Smooth muscle cell (in vitro differentiated cells): ENCODE measurements around the gene TUBGCP3. TPM values are rescaled to one million over a fixed set of nuclear protein-coding genes. Genes with fewer than 3 reads are reported as not detected.

ENCODE experiments used
- DNase-seq: peaks from one replicate; lab custom pipeline; 2025; ENCODE audit not compliant: unreplicated experiment; lab: John Stamatoyannopoulos, UW
- H2AFZ ChIP-seq: fragments of 200-600 bp; sonication (generic); 2 replicates; pipeline ENCODE4 v1.6.0; 2016; ENCODE audit warnings: antibody characterized with exemption, low read depth, mild to moderate bottlenecking
- H3F3A ChIP-seq: fragments of 200-600 bp; sonication (generic); 2 replicates; pipeline ENCODE4 v1.6.0; 2017; ENCODE audit warnings: antibody characterized with exemption, low read depth
- H3K27ac ChIP-seq: fragments of 200-600 bp; sonication (generic); 2 replicates; pipeline ENCODE4 v1.5.1; 2016; ENCODE audit warnings: low read depth, mild to moderate bottlenecking
- H3K27me3 ChIP-seq: fragments of 200-600 bp; sonication (generic); 2 replicates; pipeline ENCODE4 v1.6.1; 2016; ENCODE audit warnings: low read depth, mild to moderate bottlenecking
- H3K36me3 ChIP-seq: fragments of 200-600 bp; sonication (generic); 2 replicates; pipeline ENCODE4 v1.5.1; 2016; ENCODE audit warnings: low read depth
- H3K4me1 ChIP-seq: fragments of 200-600 bp; sonication (generic); 2 replicates; pipeline ENCODE4 v1.5.1; 2016; ENCODE audit warnings: low read depth
- H3K4me2 ChIP-seq: fragments of 200-600 bp; sonication (generic); 2 replicates; pipeline ENCODE4 v1.6.0; 2016; ENCODE audit warnings: mild to moderate bottlenecking
- H3K4me3 ChIP-seq: fragments of 200-600 bp; sonication (generic); 2 replicates; pipeline ENCODE4 v1.5.1; 2016; ENCODE audit warnings: mild to moderate bottlenecking
- H3K79me2 ChIP-seq: fragments of 200-600 bp; sonication (generic); 2 replicates; pipeline ENCODE4 v1.6.0; 2016; ENCODE audit warnings: low read depth, mild to moderate bottlenecking
- H3K9ac ChIP-seq: fragments of 200-600 bp; sonication (generic); 2 replicates; pipeline ENCODE4 v1.6.0; 2016; ENCODE audit warnings: low read depth
- H3K9me3 ChIP-seq: fragments of 200-600 bp; sonication (generic); replicated peaks from 2 replicates; pipeline ENCODE4 v1.5.1; 2016; ENCODE audit warnings: low read depth
- H4K20me1 ChIP-seq: fragments of 200-600 bp; sonication (generic); 2 replicates; pipeline ENCODE4 v1.6.0; 2016; ENCODE audit warnings: low read depth
- WGBS: methylation state at CpG from one replicate; pipeline ENCODE4 v1.1.7; 2016; ENCODE audit warnings: low lambda C conversion rate; 5-methylcytosine and 5-hydroxymethylcytosine counted together
- polyA plus RNA-seq: library from polyadenylated mRNA; unstranded; fragments of >200 nt; fragmentation: Nextera tagmentation; extraction: Ambion mirVana; gene quantifications from 2 replicates; pipeline ENCODE4 v1.2.1, GENCODE V29; 2016
- total RNA-seq: library from RNA; depleted of rRNA; stranded (reverse); fragments of >200 nt; gene quantifications from 2 replicates; pipeline ENCODE4 v1.2.3, GENCODE V29; 2014
- TF ChIP-seq, protein P1 (sequence below): fragments of 200-600 bp; sonication (generic); IDR thresholded peaks from 2 replicates; pipeline ENCODE4 v1.5.1; 2017; ENCODE audit warnings: borderline replicate concordance, mild to moderate bottlenecking, antibody characterized with exemption; ENCODE audit not compliant: insufficient read depth, poor library complexity, severe bottlenecking

The TUBGCP3 gene
- total and polyA plus RNA-seq, 2 experiments from 2014 or later = 9.4 to 12.4 TPM

DNA sequence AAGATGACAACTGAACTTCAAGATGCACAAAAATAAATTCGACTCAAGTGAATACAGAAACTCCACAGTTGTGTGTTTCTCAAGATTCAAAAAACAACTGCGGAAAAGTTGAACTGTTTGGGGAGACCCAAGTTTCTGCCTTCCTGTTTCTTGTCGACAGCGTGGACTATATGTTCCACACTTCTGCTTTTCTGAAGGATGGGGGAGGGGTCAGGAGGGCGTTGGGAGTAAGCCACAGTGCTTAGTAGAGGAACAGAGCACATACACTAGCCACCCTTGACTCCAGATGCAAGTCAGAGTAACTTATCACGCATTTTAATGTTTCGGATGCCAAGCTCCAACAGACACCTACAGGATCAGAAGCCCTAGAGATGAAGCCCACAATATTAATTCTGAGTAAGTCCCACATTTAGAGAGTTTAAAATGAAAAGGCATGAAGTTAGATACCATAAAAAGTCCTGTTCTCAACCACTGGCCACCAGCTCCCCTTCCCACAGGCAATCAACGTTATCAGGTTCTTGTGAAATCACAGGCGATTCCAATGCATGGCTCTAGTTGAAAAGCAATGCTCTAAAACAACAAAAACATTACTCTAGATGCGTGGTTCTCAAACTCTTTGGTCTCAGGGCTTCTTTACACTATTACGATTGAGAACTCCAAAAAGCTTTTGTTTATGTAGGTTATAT, 4.2 kb downstream of the TUBGCP3 start:
- TF ChIP-seq, protein P1, sequence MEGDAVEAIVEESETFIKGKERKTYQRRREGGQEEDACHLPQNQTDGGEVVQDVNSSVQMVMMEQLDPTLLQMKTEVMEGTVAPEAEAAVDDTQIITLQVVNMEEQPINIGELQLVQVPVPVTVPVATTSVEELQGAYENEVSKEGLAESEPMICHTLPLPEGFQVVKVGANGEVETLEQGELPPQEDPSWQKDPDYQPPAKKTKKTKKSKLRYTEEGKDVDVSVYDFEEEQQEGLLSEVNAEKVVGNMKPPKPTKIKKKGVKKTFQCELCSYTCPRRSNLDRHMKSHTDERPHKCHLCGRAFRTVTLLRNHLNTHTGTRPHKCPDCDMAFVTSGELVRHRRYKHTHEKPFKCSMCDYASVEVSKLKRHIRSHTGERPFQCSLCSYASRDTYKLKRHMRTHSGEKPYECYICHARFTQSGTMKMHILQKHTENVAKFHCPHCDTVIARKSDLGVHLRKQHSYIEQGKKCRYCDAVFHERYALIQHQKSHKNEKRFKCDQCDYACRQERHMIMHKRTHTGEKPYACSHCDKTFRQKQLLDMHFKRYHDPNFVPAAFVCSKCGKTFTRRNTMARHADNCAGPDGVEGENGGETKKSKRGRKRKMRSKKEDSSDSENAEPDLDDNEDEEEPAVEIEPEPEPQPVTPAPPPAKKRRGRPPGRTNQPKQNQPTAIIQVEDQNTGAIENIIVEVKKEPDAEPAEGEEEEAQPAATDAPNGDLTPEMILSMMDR = no peak
- Histone ChIP-seq H3K27ac (no peak overlapping the region), H2AFZ (no peak overlapping the region), H3K79me2 (peaks cover 65% of the 10 kb centered on the region), H3K9ac (no peak overlapping the region), H3K9me3 (no peaks in the 10 kb centered on the region), H3K4me2 (no peak overlapping the region), H3K27me3 (no peaks in the 10 kb centered on the region), H3F3A (peaks cover 19% of the 10 kb centered on the region), H4K20me1 (peaks cover 20% of the 10 kb centered on the region), H3K4me1 (peaks cover 13% of the 10 kb centered on the region), H3K4me3 (no peak overlapping the region), H3K36me3 (no peaks in the 10 kb centered on the region)
- WGBS = 89% methylated on average over 11 of the region's 11 CpGs
- no peak for DNase-seq

GRCh38 chr13:112582263-112582662, 5.7 kb downstream of the TUBGCP3 start:
- Histone ChIP-seq H3K27ac (no peak overlapping the region), H3K4me1 (peaks cover 7% of the 10 kb centered on the region), H3K36me3 (no peaks in the 10 kb centered on the region), H3K4me3 (no peak overlapping the region), H3K4me2 (no peak overlapping the region), H2AFZ (no peak overlapping the region), H3K27me3 (no peaks in the 10 kb centered on the region), H4K20me1 (peaks cover 20% of the 10 kb centered on the region), H3K9ac (no peak overlapping the region), H3F3A (peaks cover 8% of the 10 kb centered on the region), H3K79me2 (peaks cover 75% of the 10 kb centered on the region), H3K9me3 (no peaks in the 10 kb centered on the region)
- TF ChIP-seq, protein P1 = no peak
- 95% methylated on average over 9 of the region's 9 CpGs for WGBS
- DNase-seq = no peak

GRCh38 chr13:112580912-112581311, 7.0 kb downstream of the TUBGCP3 start:
- DNase-seq = no peak
- WGBS = 93% methylated on average over 3 of the region's 3 CpGs

More at GRCh38 chr13:112580912-112581311, 7.0 kb downstream of the TUBGCP3 start:
- Histone ChIP-seq H3K27me3 (no peaks in the 10 kb centered on the region), H3K27ac (no peak overlapping the region), H3K4me1 (no peaks in the 10 kb centered on the region), H2AFZ (no peak overlapping the region), H3K9ac (no peak overlapping the region), H4K20me1 (peaks cover 20% of the 10 kb centered on the region), H3K79me2 (peaks cover 89% of the 10 kb centered on the region), H3K4me2 (no peak overlapping the region), H3K4me3 (no peak overlapping the region), H3K9me3 (no peaks in the 10 kb centered on the region), H3K36me3 (no peaks in the 10 kb centered on the region), H3F3A (no peaks in the 10 kb centered on the region)
- TF ChIP-seq, protein P1 = no peak
